ENCODE results near the gene SMARCD1. TPM values are rescaled to one million over a fixed set of nuclear protein-coding genes. Genes with fewer than 3 reads are reported as not detected.

Gene SMARCD1
- total and polyA plus RNA-seq, 4 donors, result 4.6 to 24.4 (median 15.3) TPM

- under 1% methylated on average over 59 of the region's 59 CpGs for WGBS
- no peak for TF ChIP-seq FOXA2 (IDR thresholded peaks at IDR 0.05)
- TF ChIP-seq JUND (IDR thresholded peaks at IDR 0.05), result peak; percentile 43 to 80
- peak; percentile 39 to 49 for TF ChIP-seq RAD21 (IDR thresholded peaks at IDR 0.05)
- TF ChIP-seq ATF3 (IDR thresholded peaks at IDR 0.05), result peak; percentile 77
- TF ChIP-seq GABPA (IDR thresholded peaks at IDR 0.05 in 1 of 2, conservative IDR thresholded peaks at IDR 0.05 in 1 of 2), result peak; percentile 85 to 96
- TF ChIP-seq, protein P1, sequence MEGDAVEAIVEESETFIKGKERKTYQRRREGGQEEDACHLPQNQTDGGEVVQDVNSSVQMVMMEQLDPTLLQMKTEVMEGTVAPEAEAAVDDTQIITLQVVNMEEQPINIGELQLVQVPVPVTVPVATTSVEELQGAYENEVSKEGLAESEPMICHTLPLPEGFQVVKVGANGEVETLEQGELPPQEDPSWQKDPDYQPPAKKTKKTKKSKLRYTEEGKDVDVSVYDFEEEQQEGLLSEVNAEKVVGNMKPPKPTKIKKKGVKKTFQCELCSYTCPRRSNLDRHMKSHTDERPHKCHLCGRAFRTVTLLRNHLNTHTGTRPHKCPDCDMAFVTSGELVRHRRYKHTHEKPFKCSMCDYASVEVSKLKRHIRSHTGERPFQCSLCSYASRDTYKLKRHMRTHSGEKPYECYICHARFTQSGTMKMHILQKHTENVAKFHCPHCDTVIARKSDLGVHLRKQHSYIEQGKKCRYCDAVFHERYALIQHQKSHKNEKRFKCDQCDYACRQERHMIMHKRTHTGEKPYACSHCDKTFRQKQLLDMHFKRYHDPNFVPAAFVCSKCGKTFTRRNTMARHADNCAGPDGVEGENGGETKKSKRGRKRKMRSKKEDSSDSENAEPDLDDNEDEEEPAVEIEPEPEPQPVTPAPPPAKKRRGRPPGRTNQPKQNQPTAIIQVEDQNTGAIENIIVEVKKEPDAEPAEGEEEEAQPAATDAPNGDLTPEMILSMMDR (IDR thresholded peaks at IDR 0.05; ENCODE audit: low read depth, low read length, missing input control), result peak; percentile 79
- peak; percentile 86 for TF ChIP-seq ZBTB33 (IDR thresholded peaks at IDR 0.05)
- peak in 1 of 2 donors; percentile 75 for TF ChIP-seq EGR1 (IDR thresholded peaks at IDR 0.05; ENCODE audit: low read depth in 2 of 2)
- TF ChIP-seq RXRA (IDR thresholded peaks at IDR 0.05), result peak; percentile 85 to 94
- TF ChIP-seq NR2F2 (IDR thresholded peaks at IDR 0.05), result peak; percentile 56
- TF ChIP-seq YY1 (IDR thresholded peaks at IDR 0.05), result peak; percentile 85
- TF ChIP-seq FOXA1 (IDR thresholded peaks at IDR 0.05), result no peak
- TF ChIP-seq SP1 (IDR thresholded peaks at IDR 0.05), result peak; percentile 94
- TF ChIP-seq HNF4G (IDR thresholded peaks at IDR 0.05), result no peak
- peak; percentile 83 for TF ChIP-seq TAF1 (conservative IDR thresholded peaks at IDR 0.05)
- TF ChIP-seq, protein P2, sequence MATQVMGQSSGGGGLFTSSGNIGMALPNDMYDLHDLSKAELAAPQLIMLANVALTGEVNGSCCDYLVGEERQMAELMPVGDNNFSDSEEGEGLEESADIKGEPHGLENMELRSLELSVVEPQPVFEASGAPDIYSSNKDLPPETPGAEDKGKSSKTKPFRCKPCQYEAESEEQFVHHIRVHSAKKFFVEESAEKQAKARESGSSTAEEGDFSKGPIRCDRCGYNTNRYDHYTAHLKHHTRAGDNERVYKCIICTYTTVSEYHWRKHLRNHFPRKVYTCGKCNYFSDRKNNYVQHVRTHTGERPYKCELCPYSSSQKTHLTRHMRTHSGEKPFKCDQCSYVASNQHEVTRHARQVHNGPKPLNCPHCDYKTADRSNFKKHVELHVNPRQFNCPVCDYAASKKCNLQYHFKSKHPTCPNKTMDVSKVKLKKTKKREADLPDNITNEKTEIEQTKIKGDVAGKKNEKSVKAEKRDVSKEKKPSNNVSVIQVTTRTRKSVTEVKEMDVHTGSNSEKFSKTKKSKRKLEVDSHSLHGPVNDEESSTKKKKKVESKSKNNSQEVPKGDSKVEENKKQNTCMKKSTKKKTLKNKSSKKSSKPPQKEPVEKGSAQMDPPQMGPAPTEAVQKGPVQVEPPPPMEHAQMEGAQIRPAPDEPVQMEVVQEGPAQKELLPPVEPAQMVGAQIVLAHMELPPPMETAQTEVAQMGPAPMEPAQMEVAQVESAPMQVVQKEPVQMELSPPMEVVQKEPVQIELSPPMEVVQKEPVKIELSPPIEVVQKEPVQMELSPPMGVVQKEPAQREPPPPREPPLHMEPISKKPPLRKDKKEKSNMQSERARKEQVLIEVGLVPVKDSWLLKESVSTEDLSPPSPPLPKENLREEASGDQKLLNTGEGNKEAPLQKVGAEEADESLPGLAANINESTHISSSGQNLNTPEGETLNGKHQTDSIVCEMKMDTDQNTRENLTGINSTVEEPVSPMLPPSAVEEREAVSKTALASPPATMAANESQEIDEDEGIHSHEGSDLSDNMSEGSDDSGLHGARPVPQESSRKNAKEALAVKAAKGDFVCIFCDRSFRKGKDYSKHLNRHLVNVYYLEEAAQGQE (IDR thresholded peaks at IDR 0.05), result peak; percentile 74
- TF ChIP-seq MAX (IDR thresholded peaks at IDR 0.05), result peak; percentile 74
- TF ChIP-seq HNF4A (conservative IDR thresholded peaks at IDR 0.05), result peak; percentile 35 to 39
- H3K36me3 ChIP-seq (ENCODE audit: control insufficient read depth in 4 of 4, insufficient read depth in 3 of 4, low read depth in 1 of 4, low read length in 3 of 4), result peaks cover 3 to 13% (median 7%) of the 10 kb centered on the region in 4 donors
Observed at GRCh38 chr12:50111693-50112455, 26.7 kb downstream of the SMARCD1 start, which contains the start of gene COX14. COX14 (plus strand) TSS chr12:50112236; CDS start chr12:50120044, 7,808 bp downstream.

More at GRCh38 chr12:50111693-50112455, 26.7 kb downstream of the SMARCD1 start, which contains the start of gene COX14:
- Histone ChIP-seq H3K27ac (ENCODE audit: low read depth in 1 of 2, low read length in 2 of 2) (peak within 1 kb of the TSS; percentile 95 to 97), H3K27me3 (ENCODE audit: control insufficient read depth in 4 of 4, insufficient read depth in 4 of 4, low read length in 3 of 4) (no peaks in the 10 kb centered on the region), H3K9me3 (ENCODE audit: control insufficient read depth in 4 of 4, low read length in 3 of 4) (no peaks in the 10 kb centered on the region), H3K9ac (ENCODE audit: low read depth in 1 of 2, low read length in 2 of 2) (peak within 1 kb of the TSS; percentile 69 to 91), H3K4me3 (ENCODE audit: low read depth in 1 of 3, low read length in 3 of 3) (peak within 1 kb of the TSS; percentile 77 to 98 (median 98)), H3K4me1 (ENCODE audit: control insufficient read depth in 4 of 4, insufficient read depth in 4 of 4, low read length in 3 of 4) (peaks cover 22 to 53% (median 43%) of the 10 kb centered on the region in 4 donors)
- DNase-seq (ENCODE audit: low spot score), result peak; percentile 99
